Endothelial cell of umbilical vein (primary cell): ENCODE data around the gene TRAP1. TPM values are rescaled to one million over a fixed set of nuclear protein-coding genes. Genes with fewer than 3 reads are reported as not detected.

Source experiments
- BruUV-seq: library from RNA; stranded (reverse); fragments of 400-500 nt; replicated peaks from 2 replicates; lab custom pipeline; 2021; lab: Mats Ljungman, UMichigan
- CTCF ChIA-PET: fragments of 300-600, 350-600 bp; sonication (Branson Sonifier 250); formaldehyde crosslinking; loops from one replicate; lab custom pipeline; 2021; ENCODE audit warnings: antibody characterized with exemption, inconsistent platforms; lab: Charles Lee
- POLR2A ChIA-PET: fragments of 300-600, 350-600 bp; sonication (Branson Sonifier 250); formaldehyde crosslinking; loops from one replicate; lab custom pipeline; 2021; ENCODE audit warnings: antibody characterized with exemption, inconsistent platforms; lab: Charles Lee
- DNase-seq: peaks from one replicate; pipeline ENCODE4 v3.0.0-alpha.2; 2011; ENCODE audit warnings: low read depth, low spot score
- FAIRE-seq: peaks from 2 replicates; lab custom pipeline; 2011; peaks lifted over from hg19 to GRCh38; lab: Jason Lieb, UNC
- H2AFZ ChIP-seq: 2 replicates; pipeline ENCODE4 v1.6.0; 2012; ENCODE audit warnings: low read depth, low read length, control low read depth, inconsistent platforms
- H3K27ac ChIP-seq: 2 replicates; pipeline ENCODE4 v1.5.1; 2011; ENCODE audit warnings: low read depth, mild to moderate bottlenecking, control low read depth, low read length, moderate library complexity; ENCODE audit not compliant: insufficient read depth
- H3K27me3 ChIP-seq, 2 experiments: 2 replicates each; pipeline versions ENCODE4 v1.6.0 to v1.6.1; 2011; ENCODE audit warnings: low read length in 2 of 2, mixed read lengths in 1 of 2; ENCODE audit not compliant: control insufficient read depth in 2 of 2, insufficient read depth in 2 of 2
- H3K36me3 ChIP-seq, 2 experiments: 2 replicates in 1 of 2; 3 replicates in 1 of 2; pipeline ENCODE4 v1.5.1; 2011; ENCODE audit warnings: low read length in 2 of 2, mild to moderate bottlenecking in 1 of 2, moderate library complexity in 1 of 2; ENCODE audit not compliant: control insufficient read depth in 2 of 2, insufficient read depth in 2 of 2; ENCODE audit errors: extremely low read depth in 1 of 2
- H3K4me1 ChIP-seq: 3 replicates; pipeline ENCODE4 v1.5.1; 2011; ENCODE audit warnings: mild to moderate bottlenecking, low read length; ENCODE audit not compliant: control insufficient read depth, insufficient read depth; ENCODE audit errors: extremely low read depth
- H3K4me2 ChIP-seq: 2 replicates; pipeline ENCODE4 v1.6.1; 2011; ENCODE audit warnings: low read length, control low read depth, mixed read lengths; ENCODE audit not compliant: insufficient read depth
- H3K4me3 ChIP-seq, 3 experiments: fragments of 200-600 bp in 1 of 3; sonication (generic), shearing (Covaris generic) in 1 of 3; replicated peaks in 1 of 3; 2 replicates each; pipeline ENCODE4 v1.5.1; 2011 to 2016; ENCODE audit warnings: control low read depth in 3 of 3, low read length in 3 of 3, mild to moderate bottlenecking in 2 of 3, inconsistent platforms in 1 of 3, low read depth in 1 of 3, moderate library complexity in 1 of 3; ENCODE audit not compliant: insufficient read depth in 1 of 3
- H3K79me2 ChIP-seq: 2 replicates; pipeline ENCODE4 v1.6.0; 2012; ENCODE audit warnings: low read length, inconsistent platforms; ENCODE audit not compliant: control insufficient read depth, insufficient read depth
- H3K9ac ChIP-seq: replicated peaks from 2 replicates; pipeline ENCODE3; 2011; ENCODE audit warnings: low read length, control low read depth; ENCODE audit not compliant: insufficient read depth; ENCODE audit errors: extremely low read depth
- H3K9me1 ChIP-seq: replicated peaks from 3 replicates; pipeline ENCODE4 v1.6.0; 2011; ENCODE audit warnings: mild to moderate bottlenecking, low read length; ENCODE audit not compliant: control insufficient read depth, insufficient read depth; ENCODE audit errors: extremely low read depth
- H3K9me3 ChIP-seq: replicated peaks from 2 replicates; pipeline ENCODE4 v1.5.1; 2012; ENCODE audit warnings: low read length, inconsistent platforms; ENCODE audit not compliant: control insufficient read depth, insufficient read depth
- H4K20me1 ChIP-seq: replicated peaks from 2 replicates; pipeline ENCODE3; 2011; ENCODE audit warnings: mild to moderate bottlenecking, low read length; ENCODE audit not compliant: control insufficient read depth, insufficient read depth; ENCODE audit errors: extremely low read depth
- CTCF ChIP-seq, 2 donors: IDR thresholded peaks; 1 replicate in 1 of 2; 2 replicates in 1 of 2; pipeline ENCODE4 v1.5.1; 2011; ENCODE audit warnings: low read length in 2 of 2, mild to moderate bottlenecking in 2 of 2, moderate library complexity in 2 of 2, control low read depth in 1 of 2, inconsistent platforms in 1 of 2, low read depth in 1 of 2; ENCODE audit not compliant: insufficient read depth in 1 of 2; ENCODE audit errors: extremely low read depth in 1 of 2
- EZH2 ChIP-seq: IDR thresholded peaks from 2 replicates; pipeline ENCODE4 v1.6.1; 2012; ENCODE audit warnings: borderline replicate concordance, low read depth, mild to moderate bottlenecking, moderate library complexity, low read length, inconsistent platforms; ENCODE audit not compliant: severe bottlenecking
- FOS ChIP-seq: IDR thresholded peaks from 2 replicates; pipeline ENCODE4 v1.6.1; 2011; ENCODE audit warnings: mild to moderate bottlenecking, low read length, moderate library complexity, borderline replicate concordance; ENCODE audit not compliant: insufficient read depth
- GATA2 ChIP-seq: IDR thresholded peaks from 2 replicates; pipeline ENCODE4 v1.7.0; 2011; ENCODE audit warnings: low read depth, mild to moderate bottlenecking, moderate library complexity, mixed read lengths, low read length; ENCODE audit not compliant: insufficient read length, insufficient read depth
- JUN ChIP-seq: IDR thresholded peaks from 2 replicates; pipeline ENCODE4 v1.6.1; 2011; ENCODE audit warnings: borderline replicate concordance, low read depth; ENCODE audit not compliant: insufficient read length, insufficient read depth
- MAX ChIP-seq: IDR thresholded peaks from 2 replicates; pipeline ENCODE4 v1.6.1; 2011; ENCODE audit not compliant: insufficient read depth, insufficient read length
- MYC ChIP-seq: IDR thresholded peaks from one replicate; pipeline ENCODE4 v1.6.1; 2011; ENCODE audit warnings: mild to moderate bottlenecking, low read depth, low read length
- POLR2A ChIP-seq: IDR thresholded peaks from 2 replicates; pipeline ENCODE4 v1.6.1; 2012; ENCODE audit warnings: low read depth, mild to moderate bottlenecking, control low read depth, low read length
- POLR2AphosphoS5 ChIP-seq: IDR thresholded peaks from 2 replicates; pipeline ENCODE4 v1.6.1; 2012; ENCODE audit warnings: low read depth, mild to moderate bottlenecking, control low read depth, low read length, moderate library complexity; ENCODE audit not compliant: insufficient read depth
- dilution Hi-C: fragments of 300-500 bp; cut with MboI; formaldehyde crosslinking; loops from one replicate; pipeline ENCODE4 v1.15.0; 2019; ENCODE audit warnings: low sequenced_read_pairs; ENCODE audit not compliant: extremely low pct_ligation_motif_present
- intact Hi-C: fragments of 100-400 bp; cut with micrococcal nuclease; formaldehyde crosslinking; loops from one replicate; pipeline ENCODE4 v1.10.0; 2022
- polyA plus RNA-seq, 4 experiments: library from polyadenylated mRNA; depleted of rRNA in 3 of 4; stranded (reverse) in 3 of 4; unstranded in 1 of 4; fragments of >200 nt; gene quantifications; 2 replicates each; pipeline versions ENCODE4 v1.2.1 to v1.2.3, GENCODE V29; 2011 to 2012; ENCODE audit warnings: missing spikeins in 1 of 4
- total RNA-seq: library from RNA; stranded (reverse); gene quantifications from 2 replicates; pipeline ENCODE4 v1.2.3, GENCODE V29; 2021

The TRAP1 gene
- total and polyA plus RNA-seq, 2 donors (not counting 3 experiments of a cell fraction or from before 2014, with no cell fraction given) = 95.6 to 102 TPM

- TF ChIP-seq CTCF (IDR thresholded peaks at IDR 0.05; ENCODE audit: extremely low read depth in 1 of 2, insufficient read depth in 1 of 2, low read depth in 1 of 2, low read length in 2 of 2) (no peak), EZH2 (no peak), POLR2AphosphoS5 (no peak), JUN (no peak), MAX (no peak), GATA2 (no peak), POLR2A (no peak), MYC (no peak), FOS (no peak)
- Histone ChIP-seq H3K4me3 (no peak overlapping the region), H3K79me2 (no peaks in the 10 kb centered on the region), H2AFZ (no peak overlapping the region), H3K27me3 (no peaks in the 10 kb centered on the region), H3K9ac (no peak overlapping the region), H3K9me3 (no peaks in the 10 kb centered on the region), H3K36me3 (peaks cover 2 to 32% of the 10 kb centered on the region in 2 experiments), H3K27ac (no peak overlapping the region), H3K4me2 (no peak overlapping the region), H3K4me1 (no peaks in the 10 kb centered on the region), H4K20me1 (no peaks in the 10 kb centered on the region), H3K9me1 (no peaks in the 10 kb centered on the region)
- dilution Hi-C loops (no loop called here), intact Hi-C loops (no loop called here)
- DNase-seq (no peak), FAIRE-seq (no peak)
- ChIA-PET POLR2A (no interaction called here), CTCF (interaction anchor here (1.9 to 2.1 kb wide), 2 partner anchors 22 to 208 kb away, joined by 5 to 10 read pairs; no protein-coding TSS in a partner anchor)
- BruUV-seq = no TSS peak
Measured at GRCh38 chr16:3655030-3655395, 62.3 kb downstream of the TRAP1 start.
